Esophagus squamous epithelium (tissue), 4 donors: ENCODE measurements around the gene ACOT12.

ENCODE experiments used
- CTCF ChIP-seq, 6 experiments: fragments of 450-650 bp in 4 of 6; fragments of 200-600 bp in 2 of 6; sonication (generic) in 2 of 6; IDR thresholded peaks; one replicate each; pipeline ENCODE4 v1.5.1; 2016 to 2019; ENCODE audit warnings: antibody characterized with exemption in 6 of 6, mild to moderate bottlenecking in 4 of 6, moderate library complexity in 4 of 6
- POLR2A ChIP-seq, 4 donors: fragments of 450-650 bp; IDR thresholded peaks; one replicate each; pipeline ENCODE4 v1.6.1; 2017; ENCODE audit warnings: antibody characterized with exemption in 4 of 4, mild to moderate bottlenecking in 4 of 4, moderate library complexity in 3 of 4

GRCh38 chr5:81389025-81389424 is 4.9 kb downstream of the ACOT12 start:
- TF ChIP-seq CTCF (IDR thresholded peaks at IDR 0.05) (no peak), POLR2A (IDR thresholded peaks at IDR 0.05) (no peak)
